SK-N-SH treated with all-trans-retinoic acid at 6 μM for 48 hours (cell line): ENCODE data around the gene CCDC3.

Experiments used
- RARB ChIP-seq: fragments of 250-450 bp; sonication (Bioruptor Pico); IDR thresholded peaks from 2 replicates; pipeline ENCODE4 v1.8.0; 2021; ENCODE audit warnings: mild to moderate bottlenecking, moderate library complexity
- TCF4 ChIP-seq: fragments of 250-450 bp; sonication (Bioruptor Pico); IDR thresholded peaks from 2 replicates; pipeline ENCODE4 v1.8.0; 2021; ENCODE audit warnings: mild to moderate bottlenecking, moderate library complexity, borderline replicate concordance

- TF ChIP-seq TCF4 (CRISPR knock-in tag): no peak
- TF ChIP-seq RARB (CRISPR knock-in tag): no peak
Measured at GRCh38 chr10:12847361-12847975, 154.0 kb downstream of the CCDC3 start.
